Neural progenitor cell (in vitro differentiated cells): Measurements from ENCODE around the gene MIAT.
A peak's percentile ranks its signal among the peaks of the same experiment; 100 is the strongest.

ENCODE experiments used
- EZH2 ChIP-seq: fragments of 200-600 bp; sonication (generic); IDR thresholded peaks from 2 replicates; pipeline ENCODE4 v1.6.1; 2017; ENCODE audit warnings: antibody characterized with exemption, mild to moderate bottlenecking, moderate library complexity
- TF ChIP-seq, protein P1 (sequence below): fragments of 200-600 bp; sonication (generic); IDR thresholded peaks from 2 replicates; pipeline ENCODE4 v1.5.1; 2017; ENCODE audit warnings: antibody characterized with exemption, mild to moderate bottlenecking

DNA sequence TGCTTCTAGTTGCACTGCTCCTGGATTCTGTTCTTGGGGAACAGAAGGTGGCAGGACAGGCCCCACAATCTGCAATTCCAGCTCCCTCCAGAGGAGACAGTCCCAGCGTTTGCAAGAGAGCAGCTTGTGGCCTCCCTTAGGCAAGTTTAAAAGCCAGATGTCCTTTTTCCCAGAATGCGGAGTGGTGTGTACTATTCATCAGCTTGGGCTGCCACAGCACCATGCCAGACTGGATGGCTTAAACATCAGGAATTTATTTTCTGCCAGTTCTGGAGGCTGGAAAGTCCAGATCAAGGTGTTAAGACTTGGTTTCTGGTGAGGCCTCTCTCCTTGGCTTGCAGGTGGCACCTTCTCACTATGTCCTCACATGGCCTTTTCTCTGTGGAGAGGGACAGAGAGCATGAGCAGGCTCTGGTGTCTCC is 11.7 kb downstream of the MIAT start:
- TF ChIP-seq, protein P1, sequence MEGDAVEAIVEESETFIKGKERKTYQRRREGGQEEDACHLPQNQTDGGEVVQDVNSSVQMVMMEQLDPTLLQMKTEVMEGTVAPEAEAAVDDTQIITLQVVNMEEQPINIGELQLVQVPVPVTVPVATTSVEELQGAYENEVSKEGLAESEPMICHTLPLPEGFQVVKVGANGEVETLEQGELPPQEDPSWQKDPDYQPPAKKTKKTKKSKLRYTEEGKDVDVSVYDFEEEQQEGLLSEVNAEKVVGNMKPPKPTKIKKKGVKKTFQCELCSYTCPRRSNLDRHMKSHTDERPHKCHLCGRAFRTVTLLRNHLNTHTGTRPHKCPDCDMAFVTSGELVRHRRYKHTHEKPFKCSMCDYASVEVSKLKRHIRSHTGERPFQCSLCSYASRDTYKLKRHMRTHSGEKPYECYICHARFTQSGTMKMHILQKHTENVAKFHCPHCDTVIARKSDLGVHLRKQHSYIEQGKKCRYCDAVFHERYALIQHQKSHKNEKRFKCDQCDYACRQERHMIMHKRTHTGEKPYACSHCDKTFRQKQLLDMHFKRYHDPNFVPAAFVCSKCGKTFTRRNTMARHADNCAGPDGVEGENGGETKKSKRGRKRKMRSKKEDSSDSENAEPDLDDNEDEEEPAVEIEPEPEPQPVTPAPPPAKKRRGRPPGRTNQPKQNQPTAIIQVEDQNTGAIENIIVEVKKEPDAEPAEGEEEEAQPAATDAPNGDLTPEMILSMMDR, result peak; percentile 45
- TF ChIP-seq EZH2, result no peak
